Suprapubic skin (tissue), 4 donors: ENCODE measurements around the gene PLD3. TPM values are rescaled to one million over a fixed set of nuclear protein-coding genes. Genes with fewer than 3 reads are reported as not detected.

Source experiments
- DNase-seq, 2 donors: peaks; one replicate each; pipeline ENCODE4 v3.0.0-alpha.2; 2019; ENCODE audit warnings: low spot score in 2 of 2
- H3K27ac ChIP-seq: fragments of 200-600 bp; sonication (generic); one replicate; pipeline ENCODE4 v1.5.1; 2019
- H3K27me3 ChIP-seq: fragments of 200-600 bp; sonication (generic); one replicate; pipeline ENCODE4 v1.5.1; 2019
- H3K36me3 ChIP-seq: fragments of 200-600 bp; sonication (generic); one replicate; pipeline ENCODE4 v1.5.1; 2019
- H3K4me1 ChIP-seq: fragments of 200-600 bp; sonication (generic); one replicate; pipeline ENCODE4 v1.5.1; 2019
- H3K4me3 ChIP-seq: fragments of 200-600 bp; sonication (generic); one replicate; pipeline ENCODE4 v1.5.1; 2019; ENCODE audit warnings: mild to moderate bottlenecking
- H3K9me3 ChIP-seq: fragments of 200-600 bp; sonication (generic); one replicate; pipeline ENCODE4 v1.5.1; 2019
- EP300 ChIP-seq: sonication (generic); formaldehyde crosslinking; IDR thresholded peaks from one replicate; pipeline ENCODE4 v1.6.1; 2017; ENCODE audit warnings: antibody characterized with exemption
- POLR2A ChIP-seq, 2 donors: fragments of 450-650 bp; IDR thresholded peaks; one replicate each; pipeline ENCODE4 v1.6.1; 2017; ENCODE audit warnings: antibody characterized with exemption in 2 of 2, mild to moderate bottlenecking in 2 of 2, moderate library complexity in 2 of 2
- POLR2AphosphoS5 ChIP-seq, 3 donors: sonication (generic); formaldehyde crosslinking; IDR thresholded peaks; one replicate each; pipeline ENCODE4 v1.6.1; 2017; ENCODE audit warnings: antibody characterized with exemption in 3 of 3
- WGBS: methylation state at CpG from one replicate; pipeline ENCODE4 v1.1.5; 2018; 5-methylcytosine and 5-hydroxymethylcytosine counted together
- total RNA-seq, 4 donors: library from RNA; depleted of rRNA; stranded (reverse); fragments of >200 nt; gene quantifications; one replicate each; pipeline ENCODE4 v1.1.0, GENCODE V29; 2016
- TF ChIP-seq, protein P1 (sequence below), 2 donors: fragments of 200-600 bp in 1 of 2; fragments of 450-650 bp in 1 of 2; sonication (generic) in 1 of 2; IDR thresholded peaks; one replicate each; pipeline ENCODE4 v1.5.1; 2016 to 2019; ENCODE audit warnings: antibody characterized with exemption in 2 of 2, mild to moderate bottlenecking in 1 of 2, moderate library complexity in 1 of 2

PLD3 gene
- total RNA-seq, 4 donors from 2014 or later: 173 to 231 (median 202) TPM

DNA sequence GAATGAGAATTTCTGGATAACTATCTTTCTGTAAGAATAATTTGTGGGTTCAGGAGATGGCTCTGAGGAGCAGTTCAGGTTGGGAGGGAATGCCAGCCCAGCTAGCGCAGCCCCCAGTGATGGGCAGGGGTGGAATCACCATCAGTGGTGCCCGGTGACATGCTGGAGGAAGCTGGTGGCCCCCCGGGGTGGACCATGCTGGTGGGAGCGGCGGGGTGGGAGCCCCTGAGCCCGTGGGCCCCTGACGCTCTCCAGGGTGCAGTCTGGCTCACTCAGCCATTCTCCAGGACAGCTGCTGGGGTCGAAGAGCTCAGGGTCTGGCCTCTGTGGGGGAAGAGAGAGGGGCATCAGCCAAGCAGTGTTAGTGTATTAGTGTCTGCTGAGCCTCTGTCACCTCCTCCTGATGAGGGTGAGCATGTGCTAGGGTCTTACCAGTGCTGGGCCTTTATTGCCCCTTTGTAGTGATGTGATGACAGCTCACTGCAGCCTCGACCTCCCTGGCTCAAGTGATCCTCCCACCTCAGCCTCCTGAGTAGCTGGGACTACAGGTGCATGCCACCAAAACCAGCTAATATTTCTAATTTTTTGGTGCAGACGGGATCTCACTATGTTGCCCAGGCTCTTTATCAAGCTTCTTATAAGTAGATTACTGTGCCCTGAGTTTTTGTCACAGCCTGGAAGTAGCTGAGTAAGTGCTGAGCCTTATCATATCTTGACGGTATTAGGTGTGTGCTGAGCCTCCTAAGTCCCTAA is 31.1 kb downstream of the PLD3 start:
- no peak for DNase-seq
- Histone ChIP-seq H3K9me3 (no peaks in the 10 kb centered on the region), H3K27ac (no peak overlapping the region), H3K4me3 (no peak overlapping the region), H3K36me3 (peaks cover 63% of the 10 kb centered on the region), H3K4me1 (no peaks in the 10 kb centered on the region), H3K27me3 (no peaks in the 10 kb centered on the region)
- TF ChIP-seq EP300 (no peak), POLR2AphosphoS5 (IDR thresholded peaks at IDR 0.05) (no peak), POLR2A (IDR thresholded peaks at IDR 0.05) (no peak)
- TF ChIP-seq, protein P1, sequence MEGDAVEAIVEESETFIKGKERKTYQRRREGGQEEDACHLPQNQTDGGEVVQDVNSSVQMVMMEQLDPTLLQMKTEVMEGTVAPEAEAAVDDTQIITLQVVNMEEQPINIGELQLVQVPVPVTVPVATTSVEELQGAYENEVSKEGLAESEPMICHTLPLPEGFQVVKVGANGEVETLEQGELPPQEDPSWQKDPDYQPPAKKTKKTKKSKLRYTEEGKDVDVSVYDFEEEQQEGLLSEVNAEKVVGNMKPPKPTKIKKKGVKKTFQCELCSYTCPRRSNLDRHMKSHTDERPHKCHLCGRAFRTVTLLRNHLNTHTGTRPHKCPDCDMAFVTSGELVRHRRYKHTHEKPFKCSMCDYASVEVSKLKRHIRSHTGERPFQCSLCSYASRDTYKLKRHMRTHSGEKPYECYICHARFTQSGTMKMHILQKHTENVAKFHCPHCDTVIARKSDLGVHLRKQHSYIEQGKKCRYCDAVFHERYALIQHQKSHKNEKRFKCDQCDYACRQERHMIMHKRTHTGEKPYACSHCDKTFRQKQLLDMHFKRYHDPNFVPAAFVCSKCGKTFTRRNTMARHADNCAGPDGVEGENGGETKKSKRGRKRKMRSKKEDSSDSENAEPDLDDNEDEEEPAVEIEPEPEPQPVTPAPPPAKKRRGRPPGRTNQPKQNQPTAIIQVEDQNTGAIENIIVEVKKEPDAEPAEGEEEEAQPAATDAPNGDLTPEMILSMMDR (IDR thresholded peaks at IDR 0.05): no peak
- WGBS: 87% methylated on average over 5 of the region's 11 CpGs

- no peak for TF ChIP-seq POLR2A (IDR thresholded peaks at IDR 0.05)
- no peak for TF ChIP-seq EP300
- TF ChIP-seq, protein P1 (IDR thresholded peaks at IDR 0.05): no peak
- H3K9me3 ChIP-seq: no peaks in the 10 kb centered on the region
- no peak overlapping the region for H3K4me3 ChIP-seq
- H3K36me3 ChIP-seq: peaks cover 55% of the 10 kb centered on the region
- no peak for DNase-seq
- H3K27ac ChIP-seq: no peak overlapping the region
- no peaks in the 10 kb centered on the region for H3K4me1 ChIP-seq
- H3K27me3 ChIP-seq: no peaks in the 10 kb centered on the region
- WGBS: 90% methylated on average over 15 of the region's 37 CpGs
Observed at GRCh38 chr19:40380199-40381037, 31.9 kb downstream of the PLD3 start.

- Histone ChIP-seq H3K27ac (no peak overlapping the region), H3K27me3 (no peaks in the 10 kb centered on the region), H3K4me1 (no peaks in the 10 kb centered on the region), H3K4me3 (no peak overlapping the region), H3K9me3 (no peaks in the 10 kb centered on the region), H3K36me3 (peaks cover 46% of the 10 kb centered on the region)
- DNase-seq: no peak
- 69% methylated on average over 2 of the region's 3 CpGs for WGBS
- TF ChIP-seq POLR2A (IDR thresholded peaks at IDR 0.05): no peak
- TF ChIP-seq, protein P1 (IDR thresholded peaks at IDR 0.05): no peak
- no peak for TF ChIP-seq EP300
- TF ChIP-seq POLR2AphosphoS5 (IDR thresholded peaks at IDR 0.05): no peak
Observed at GRCh38 chr19:40381321-40381720, 32.8 kb downstream of the PLD3 start.

- WGBS: 88% methylated on average over 19 of the region's 28 CpGs
- Histone ChIP-seq H3K27me3 (no peaks in the 10 kb centered on the region), H3K4me1 (no peaks in the 10 kb centered on the region), H3K36me3 (peaks cover 21% of the 10 kb centered on the region), H3K27ac (no peak overlapping the region), H3K9me3 (no peaks in the 10 kb centered on the region), H3K4me3 (no peak overlapping the region)
- DNase-seq: no peak
- TF ChIP-seq, protein P1 (IDR thresholded peaks at IDR 0.05): no peak
- TF ChIP-seq POLR2A (IDR thresholded peaks at IDR 0.05) (no peak), POLR2AphosphoS5 (IDR thresholded peaks at IDR 0.05) (no peak), EP300 (no peak)
Observed at GRCh38 chr19:40383668-40384248, 35.3 kb downstream of the PLD3 start.

DNA sequence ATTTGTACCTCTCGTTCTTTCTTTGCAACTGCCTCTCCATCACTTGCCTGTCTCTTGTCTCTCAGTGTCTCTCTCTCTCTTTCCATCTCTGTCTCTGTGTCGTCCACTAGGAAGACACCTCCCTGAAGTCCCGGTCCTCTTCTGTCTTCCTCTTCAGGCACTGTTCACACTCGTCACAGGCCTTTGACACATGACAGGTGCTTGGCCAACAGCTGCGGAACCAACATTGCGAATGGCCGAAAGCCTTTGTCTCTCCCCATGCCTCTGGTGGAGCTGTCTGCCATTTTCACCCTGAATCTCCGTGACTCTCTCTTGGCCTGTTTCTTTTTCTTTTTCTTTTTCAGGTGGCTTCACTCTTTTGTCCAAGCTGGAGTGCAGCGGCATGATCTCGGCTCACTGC is 38.7 kb downstream of the PLD3 start:
- DNase-seq: no peak
- no peaks in the 10 kb centered on the region for H3K27me3 ChIP-seq
- no peaks in the 10 kb centered on the region for H3K36me3 ChIP-seq
- no peak for TF ChIP-seq POLR2A (IDR thresholded peaks at IDR 0.05)
- TF ChIP-seq POLR2AphosphoS5 (IDR thresholded peaks at IDR 0.05): no peak
- TF ChIP-seq, protein P1 (IDR thresholded peaks at IDR 0.05): no peak
- TF ChIP-seq EP300: no peak
- no peak overlapping the region for H3K4me3 ChIP-seq
- no peak overlapping the region for H3K27ac ChIP-seq
- no peaks in the 10 kb centered on the region for H3K9me3 ChIP-seq
- H3K4me1 ChIP-seq: no peaks in the 10 kb centered on the region
- WGBS: 92% methylated on average over 10 of the region's 10 CpGs
